HG03025 (cell line): ENCODE measurements around the gene AP3S1.
"Not testable (repeated sequence)": the region's sequence is repeated elsewhere in the genome, so short reads cannot be mapped to it uniquely, and the experiment has no call there.

Source experiments
- ATAC-seq: cut with Tn5 transposase; IDR thresholded peaks from one replicate; pipeline ENCODE4 v1.9.1; 2021; ENCODE audit warnings: mild to moderate bottlenecking, moderate library complexity; ENCODE audit not compliant: unreplicated experiment, low FRiP score

Gene AP3S1

GRCh38 chr5:115820846-115821245 lies 20.9 kb upstream of the AP3S1 start:
- ATAC-seq, result no peak

- not testable (repeated sequence) for ATAC-seq
Observed at GRCh38 chr5:115824983-115825382, 16.8 kb upstream of the AP3S1 start.

GRCh38 chr5:115825948-115826347 lies 15.8 kb upstream of the AP3S1 start:
- no peak for ATAC-seq

- no peak for ATAC-seq
Observed at GRCh38 chr5:115829913-115830312, 11.8 kb upstream of the AP3S1 start.

GRCh38 chr5:115831163-115831768 lies 10.5 kb upstream of the AP3S1 start:
- peak; percentile 53 for ATAC-seq

- ATAC-seq, result no peak
Observed at GRCh38 chr5:115835481-115835880, 6.3 kb upstream of the AP3S1 start.

- ATAC-seq, result no peak
Observed at GRCh38 chr5:115838885-115839518, 2.7 kb upstream of the AP3S1 start.

GRCh38 chr5:115840873-115841272 lies 862 bp upstream of the AP3S1 start:
- no peak for ATAC-seq

- peak; percentile 34 for ATAC-seq
Observed at GRCh38 chr5:115842089-115842935, 577 bp downstream of the AP3S1 start.

GRCh38 chr5:115842952-115843351 lies 1.2 kb downstream of the AP3S1 start:
- ATAC-seq, result no peak

- ATAC-seq, result no peak
Observed at GRCh38 chr5:115843444-115844130, 1.9 kb downstream of the AP3S1 start.

- ATAC-seq, result no peak
Observed at GRCh38 chr5:115844321-115844817, 2.6 kb downstream of the AP3S1 start.

- ATAC-seq, result no peak
Observed at GRCh38 chr5:115847290-115847689, 5.6 kb downstream of the AP3S1 start.

- ATAC-seq, result no peak
Observed at GRCh38 chr5:115849258-115849798, 7.6 kb downstream of the AP3S1 start.

GRCh38 chr5:115850744-115851416 lies 9.1 kb downstream of the AP3S1 start:
- no peak for ATAC-seq

GRCh38 chr5:115854139-115854538 lies 12.4 kb downstream of the AP3S1 start:
- no peak for ATAC-seq

- no peak for ATAC-seq
Observed at GRCh38 chr5:115855959-115856358, 14.2 kb downstream of the AP3S1 start.

GRCh38 chr5:115857057-115857479 lies 15.3 kb downstream of the AP3S1 start:
- no peak for ATAC-seq

- ATAC-seq, result no peak
Observed at GRCh38 chr5:115857626-115858349, 16.1 kb downstream of the AP3S1 start.
